NB4 (cell line): ENCODE data around the gene LRRC7.

ENCODE experiments used
- MYC ChIP-seq: IDR thresholded peaks from 2 replicates; pipeline ENCODE4 v1.6.1; 2011; ENCODE audit warnings: low read depth, low read length
- POLR2A ChIP-seq: IDR thresholded peaks from 2 replicates; pipeline ENCODE4 v1.6.1; 2011; ENCODE audit warnings: mild to moderate bottlenecking; ENCODE audit not compliant: insufficient read length; ENCODE audit errors: extremely low read depth
- TF ChIP-seq, protein P1 (sequence below): IDR thresholded peaks from 2 replicates; pipeline ENCODE4 v1.6.1; 2011; ENCODE audit warnings: low read depth, low read length
- TF ChIP-seq, protein P2 (sequence below): IDR thresholded peaks from one replicate; pipeline ENCODE4 v1.5.1; 2012; ENCODE audit warnings: low read depth, low read length

DNA sequence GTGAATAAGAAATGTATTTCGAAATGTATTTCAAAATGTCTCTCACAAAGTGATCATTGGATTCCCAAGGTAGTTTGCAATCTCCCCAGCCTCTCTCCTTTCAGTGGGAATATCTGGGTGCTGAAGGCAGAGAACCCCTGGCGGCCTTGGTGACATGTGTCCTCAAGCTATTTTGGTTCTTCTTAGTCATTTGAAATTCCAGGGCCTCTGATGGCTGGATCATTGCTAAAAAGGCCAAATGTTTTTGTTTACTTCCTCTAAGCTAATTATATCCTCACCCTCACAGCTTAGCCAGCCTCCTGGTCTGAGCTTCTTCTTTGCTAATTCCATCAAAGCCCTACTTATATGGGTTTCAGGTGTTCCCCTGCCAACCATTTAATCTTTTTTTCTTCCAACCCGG lies 566.4 kb downstream of the LRRC7 start:
- TF ChIP-seq, protein P1, sequence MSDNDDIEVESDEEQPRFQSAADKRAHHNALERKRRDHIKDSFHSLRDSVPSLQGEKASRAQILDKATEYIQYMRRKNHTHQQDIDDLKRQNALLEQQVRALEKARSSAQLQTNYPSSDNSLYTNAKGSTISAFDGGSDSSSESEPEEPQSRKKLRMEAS: no peak
- TF ChIP-seq POLR2A: no peak
- TF ChIP-seq, protein P2, sequence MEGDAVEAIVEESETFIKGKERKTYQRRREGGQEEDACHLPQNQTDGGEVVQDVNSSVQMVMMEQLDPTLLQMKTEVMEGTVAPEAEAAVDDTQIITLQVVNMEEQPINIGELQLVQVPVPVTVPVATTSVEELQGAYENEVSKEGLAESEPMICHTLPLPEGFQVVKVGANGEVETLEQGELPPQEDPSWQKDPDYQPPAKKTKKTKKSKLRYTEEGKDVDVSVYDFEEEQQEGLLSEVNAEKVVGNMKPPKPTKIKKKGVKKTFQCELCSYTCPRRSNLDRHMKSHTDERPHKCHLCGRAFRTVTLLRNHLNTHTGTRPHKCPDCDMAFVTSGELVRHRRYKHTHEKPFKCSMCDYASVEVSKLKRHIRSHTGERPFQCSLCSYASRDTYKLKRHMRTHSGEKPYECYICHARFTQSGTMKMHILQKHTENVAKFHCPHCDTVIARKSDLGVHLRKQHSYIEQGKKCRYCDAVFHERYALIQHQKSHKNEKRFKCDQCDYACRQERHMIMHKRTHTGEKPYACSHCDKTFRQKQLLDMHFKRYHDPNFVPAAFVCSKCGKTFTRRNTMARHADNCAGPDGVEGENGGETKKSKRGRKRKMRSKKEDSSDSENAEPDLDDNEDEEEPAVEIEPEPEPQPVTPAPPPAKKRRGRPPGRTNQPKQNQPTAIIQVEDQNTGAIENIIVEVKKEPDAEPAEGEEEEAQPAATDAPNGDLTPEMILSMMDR: no peak
- no peak for TF ChIP-seq MYC
